Measurements from ENCODE around the gene ZNF497. TPM values are rescaled to one million over a fixed set of nuclear protein-coding genes. Genes with fewer than 3 reads are reported as not detected.

The ZNF497 gene
- total RNA-seq, 4 donors from 2014 or later: 1.4 to 3.1 (median 1.5) TPM

DNA sequence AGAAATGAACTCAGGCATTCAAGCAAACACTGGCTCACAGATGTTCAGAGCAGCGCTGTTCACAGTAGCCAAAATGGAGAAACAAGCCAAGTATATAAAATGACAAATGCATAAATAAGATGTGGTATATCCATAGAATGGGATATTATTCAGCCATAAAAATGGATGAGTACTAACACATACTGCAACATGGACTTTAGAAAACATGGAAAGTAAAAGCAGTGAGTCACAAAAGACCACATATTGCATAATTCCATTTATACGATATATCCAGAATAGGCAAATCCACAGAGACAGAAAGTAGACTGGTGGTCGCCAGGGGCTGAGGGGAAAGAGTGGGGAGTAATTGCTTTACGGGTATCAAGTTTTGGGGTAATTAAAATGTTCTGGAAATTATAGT is 11.6 kb upstream of the ZNF497 start:
- intact Hi-C loops (cut with DNase I; ENCODE audit: low total_unique reads): no loop called here
- TF ChIP-seq, protein P1, sequence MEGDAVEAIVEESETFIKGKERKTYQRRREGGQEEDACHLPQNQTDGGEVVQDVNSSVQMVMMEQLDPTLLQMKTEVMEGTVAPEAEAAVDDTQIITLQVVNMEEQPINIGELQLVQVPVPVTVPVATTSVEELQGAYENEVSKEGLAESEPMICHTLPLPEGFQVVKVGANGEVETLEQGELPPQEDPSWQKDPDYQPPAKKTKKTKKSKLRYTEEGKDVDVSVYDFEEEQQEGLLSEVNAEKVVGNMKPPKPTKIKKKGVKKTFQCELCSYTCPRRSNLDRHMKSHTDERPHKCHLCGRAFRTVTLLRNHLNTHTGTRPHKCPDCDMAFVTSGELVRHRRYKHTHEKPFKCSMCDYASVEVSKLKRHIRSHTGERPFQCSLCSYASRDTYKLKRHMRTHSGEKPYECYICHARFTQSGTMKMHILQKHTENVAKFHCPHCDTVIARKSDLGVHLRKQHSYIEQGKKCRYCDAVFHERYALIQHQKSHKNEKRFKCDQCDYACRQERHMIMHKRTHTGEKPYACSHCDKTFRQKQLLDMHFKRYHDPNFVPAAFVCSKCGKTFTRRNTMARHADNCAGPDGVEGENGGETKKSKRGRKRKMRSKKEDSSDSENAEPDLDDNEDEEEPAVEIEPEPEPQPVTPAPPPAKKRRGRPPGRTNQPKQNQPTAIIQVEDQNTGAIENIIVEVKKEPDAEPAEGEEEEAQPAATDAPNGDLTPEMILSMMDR (IDR thresholded peaks at IDR 0.05): no peak
- TF ChIP-seq POLR2A (IDR thresholded peaks at IDR 0.05): no peak
- WGBS, 2 donors: 83 to 87% methylated on average over 4 of the region's 4 CpGs
- no peak for DNase-seq (ENCODE audit: low spot score in 2 of 2)
- H3K4me3 ChIP-seq (ENCODE audit: low read depth, poor library complexity, severe bottlenecking): no peak overlapping the region

DNA sequence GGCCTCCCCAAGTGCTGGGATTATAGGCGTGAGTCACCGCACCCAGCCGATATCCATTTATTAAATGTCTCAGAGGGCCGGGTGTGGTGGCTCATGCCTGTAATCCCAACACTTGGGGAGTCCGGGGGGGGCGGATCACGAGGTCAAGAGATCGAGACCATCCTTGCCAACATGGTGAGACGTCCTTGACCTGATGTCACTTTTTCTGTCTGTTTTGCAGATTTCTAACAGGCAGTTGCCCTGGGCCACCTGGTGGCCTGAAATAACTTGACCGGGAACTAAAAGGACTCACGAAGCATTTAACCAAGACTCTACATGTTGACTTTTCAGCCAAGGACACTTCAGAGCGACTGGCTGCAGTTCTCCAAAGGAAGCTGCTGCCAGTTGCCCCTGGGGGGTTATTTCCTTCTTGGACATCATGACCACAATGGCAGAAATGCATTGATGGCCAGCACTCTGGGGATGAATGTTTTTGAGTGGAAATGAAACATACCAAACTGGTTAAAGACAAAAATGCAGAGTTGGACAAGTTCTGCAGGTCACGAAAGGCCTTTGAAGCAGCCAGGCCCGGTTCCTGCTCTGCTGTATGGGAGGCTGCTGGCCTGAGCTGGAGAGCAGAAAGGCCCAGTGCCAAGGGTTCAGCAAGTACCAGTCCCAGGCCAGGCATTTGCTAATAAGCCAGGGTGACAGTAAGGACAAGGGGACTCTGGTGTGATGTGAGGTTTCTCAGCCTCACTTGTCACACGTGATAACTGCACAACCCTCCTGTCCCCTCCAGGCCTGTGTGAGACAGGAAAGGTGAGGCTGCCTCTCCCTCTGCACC is 10.0 kb upstream of the ZNF497 start:
- DNase-seq (ENCODE audit: low spot score in 2 of 2): no peak
- no peak overlapping the region for H3K4me3 ChIP-seq (ENCODE audit: low read depth, poor library complexity, severe bottlenecking)
- TF ChIP-seq, protein P1 (IDR thresholded peaks at IDR 0.05): no peak
- no peak for TF ChIP-seq POLR2A (IDR thresholded peaks at IDR 0.05)
- intact Hi-C loops (cut with DNase I; ENCODE audit: low total_unique reads): no loop called here
- 73% methylated on average over 15 of the region's 15 CpGs for WGBS, 2 donors

DNA sequence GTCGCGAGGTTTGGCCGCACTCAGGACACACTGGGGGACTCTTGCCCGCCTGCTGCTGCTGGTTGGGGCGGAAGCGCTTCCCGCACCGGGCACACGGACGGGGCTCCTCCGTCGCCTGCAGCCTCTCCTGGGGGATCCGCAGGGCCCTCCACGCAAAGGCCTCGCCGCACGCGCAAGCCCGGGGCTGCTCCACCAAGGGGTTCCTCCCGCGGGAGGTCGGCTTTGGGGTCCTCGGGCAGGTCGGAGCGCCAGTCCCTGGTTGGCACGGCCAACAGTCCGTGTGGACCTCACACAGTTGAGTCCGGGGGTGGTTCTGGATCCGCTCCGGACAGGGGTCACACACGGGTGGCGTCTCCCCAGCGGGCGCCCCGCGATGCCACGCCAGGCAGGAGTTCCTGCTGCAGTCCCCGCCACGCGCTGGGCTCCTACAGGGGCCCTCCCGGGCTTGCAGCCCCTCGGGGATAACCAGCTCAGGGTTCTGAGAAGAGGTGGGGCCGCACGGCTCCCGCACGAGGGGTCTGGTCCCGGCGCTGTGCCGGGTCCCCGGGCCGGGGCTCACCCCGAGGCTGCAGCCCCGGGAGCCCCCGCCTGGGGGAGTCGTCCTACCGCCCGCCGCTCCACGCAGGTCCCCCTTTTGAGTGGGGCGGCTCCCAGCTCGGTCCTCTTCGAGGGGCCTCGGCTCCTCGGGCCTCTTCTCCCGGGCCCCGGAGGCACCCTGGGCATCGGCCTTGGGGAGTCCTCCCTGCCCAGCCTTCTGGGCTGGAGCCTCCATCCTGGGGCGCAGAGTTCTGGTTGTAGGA is 6.2 kb upstream of the ZNF497 start:
- no peak overlapping the region for H3K4me3 ChIP-seq (ENCODE audit: low read depth, poor library complexity, severe bottlenecking)
- DNase-seq (ENCODE audit: low spot score in 2 of 2): no peak
- TF ChIP-seq POLR2A (IDR thresholded peaks at IDR 0.05): no peak
- TF ChIP-seq, protein P1 (IDR thresholded peaks at IDR 0.05): no peak
- WGBS, 2 donors: 92% methylated on average over 54 to 62 of the region's 68 CpGs
- intact Hi-C loops (cut with DNase I; ENCODE audit: low total_unique reads): no loop called here

DNA sequence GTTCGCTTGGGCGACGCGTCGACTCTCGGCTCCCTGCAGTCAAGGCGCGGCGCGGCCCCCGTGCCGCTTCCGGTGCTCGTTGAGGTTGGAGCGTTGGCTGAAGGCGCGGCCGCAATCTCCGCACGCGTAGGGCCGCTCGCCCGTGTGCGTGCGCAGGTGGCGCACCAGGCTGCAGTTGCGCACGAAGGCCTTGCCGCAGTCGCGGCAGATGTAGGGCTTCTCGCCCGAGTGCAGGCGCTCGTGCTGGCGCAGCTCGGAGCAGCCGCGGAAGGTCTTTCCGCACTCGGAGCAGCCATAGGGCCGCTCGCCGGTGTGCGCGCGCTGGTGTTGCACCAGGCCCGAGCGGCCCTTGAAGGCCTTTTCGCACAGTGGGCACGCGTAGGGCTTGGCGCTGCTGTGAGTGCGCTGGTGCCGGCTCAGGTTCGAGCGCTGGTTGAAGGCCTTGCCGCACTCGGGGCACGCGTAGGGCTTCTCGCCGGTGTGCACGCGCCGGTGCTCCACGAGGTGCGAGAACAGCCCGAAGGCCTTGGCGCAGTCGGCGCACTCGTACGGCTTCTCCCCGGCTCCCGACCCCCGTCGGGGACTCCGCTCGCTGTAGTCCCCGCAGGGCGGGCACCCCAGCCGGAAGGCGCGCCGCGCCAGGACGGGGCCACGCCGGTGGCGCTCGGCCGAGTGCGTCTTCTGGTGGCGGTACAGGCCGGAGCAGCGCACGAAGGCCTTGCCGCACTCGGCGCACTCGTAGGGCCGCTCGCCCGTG is 5.3 kb upstream of the ZNF497 start:
- no peak overlapping the region for H3K4me3 ChIP-seq (ENCODE audit: low read depth, poor library complexity, severe bottlenecking)
- WGBS, 2 donors: 80 to 87% methylated on average over 50 to 103 of the region's 106 CpGs

More for the DNA sequence above, 5.3 kb upstream of the ZNF497 start:
- no peak for DNase-seq (ENCODE audit: low spot score in 2 of 2)
- no peak for TF ChIP-seq POLR2A (IDR thresholded peaks at IDR 0.05)
- TF ChIP-seq, protein P1 (IDR thresholded peaks at IDR 0.05): no peak
- intact Hi-C loops (cut with DNase I; ENCODE audit: low total_unique reads): no loop called here

Data from lower leg skin (tissue), 4 donors.